Measurements from ENCODE around the gene FOXD4L6.
"Not testable (repeated sequence)": the region's sequence is repeated elsewhere in the genome, so short reads cannot be mapped to it uniquely, and the experiment has no call there.

The FOXD4L6 gene

DNA sequence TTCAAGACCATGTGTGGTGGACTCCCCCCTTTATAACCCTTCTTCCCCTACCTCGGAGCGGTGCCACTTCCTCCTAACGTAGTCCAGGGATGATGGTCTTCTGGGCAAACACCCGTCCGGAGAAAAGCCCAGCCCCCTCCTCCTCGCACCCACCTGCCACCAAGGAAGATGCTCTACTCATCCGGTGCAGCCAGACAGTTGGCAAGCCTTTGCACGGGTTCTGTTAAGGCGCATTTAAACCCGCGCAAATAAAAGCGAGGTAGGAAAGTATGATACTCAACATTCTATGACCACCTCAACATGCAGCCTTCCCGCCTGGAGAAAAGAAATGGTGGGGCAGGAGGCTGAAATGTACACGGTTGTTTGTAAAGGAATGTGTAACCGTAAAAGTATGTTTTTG, at the start of gene FOXD4L6:
FOXD4L6 (minus strand) TSS at position 101 of the 400 bp plus-strand sequence. CDS start 298 bp downstream, outside the sequence.
- H3K36me3 ChIP-seq (ENCODE audit: insufficient read depth, low read depth, low read length); H3K9ac ChIP-seq (ENCODE audit: low read depth, low read length); H3K9me3 ChIP-seq (ENCODE audit: insufficient read depth, low read depth, low read length); H3K27ac ChIP-seq (ENCODE audit: low read length); H3K4me1 ChIP-seq (ENCODE audit: insufficient read depth, low read length); H3K4me3 ChIP-seq (ENCODE audit: low read length): not testable (repeated sequence)
- H3K27me3 ChIP-seq (ENCODE audit: insufficient read depth, low read length): peaks cover 17% of the 10 kb centered on the region

DNA sequence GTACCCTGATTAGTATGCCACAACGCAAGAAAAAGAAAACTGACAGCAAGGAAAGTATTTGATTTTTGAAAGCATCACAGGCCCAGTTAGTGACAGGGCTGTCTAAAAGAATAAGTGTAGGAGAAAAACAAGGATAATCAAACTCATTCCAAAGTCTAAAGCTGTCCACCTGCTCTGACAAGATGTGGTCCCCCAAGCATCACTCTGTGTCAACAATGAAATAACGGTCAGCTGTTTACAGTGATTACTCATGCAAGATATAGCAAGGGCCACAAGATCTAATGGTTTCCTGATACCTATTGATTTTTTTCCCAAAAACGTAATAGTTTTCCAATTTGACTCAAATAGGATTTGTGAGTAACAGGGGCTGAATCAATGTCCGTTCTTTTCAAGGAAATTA, 46.5 kb upstream of the FOXD4L6 start:
- H3K9ac ChIP-seq (ENCODE audit: low read depth, low read length); H3K27ac ChIP-seq (ENCODE audit: low read length); H3K4me3 ChIP-seq (ENCODE audit: low read length); H3K27me3 ChIP-seq (ENCODE audit: insufficient read depth, low read length); H3K36me3 ChIP-seq (ENCODE audit: insufficient read depth, low read depth, low read length); H3K9me3 ChIP-seq (ENCODE audit: insufficient read depth, low read depth, low read length); H3K4me1 ChIP-seq (ENCODE audit: insufficient read depth, low read length): not testable (repeated sequence)

DNA sequence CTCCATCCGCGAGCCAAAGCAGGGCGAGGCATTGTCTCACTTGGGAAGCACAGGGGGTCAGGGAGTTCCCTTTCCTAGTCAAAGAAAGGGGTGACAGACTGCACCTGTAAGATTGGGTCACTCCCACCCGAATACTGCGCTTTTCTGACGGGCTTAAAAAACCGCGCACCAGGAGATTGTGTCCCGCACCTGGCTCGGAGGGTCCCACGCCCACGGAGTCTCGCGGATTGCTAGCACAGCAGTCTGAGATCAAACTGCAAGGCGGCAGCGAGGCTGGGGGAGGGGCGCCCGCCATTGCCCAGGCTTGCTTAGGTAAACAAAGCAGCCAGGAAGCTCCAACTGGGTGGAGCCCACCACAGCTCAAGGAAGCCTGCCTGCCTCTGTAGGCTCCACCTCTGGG, 21.6 kb upstream of the FOXD4L6 start:
- not testable (repeated sequence) for H3K27ac ChIP-seq (ENCODE audit: low read length); H3K27me3 ChIP-seq (ENCODE audit: insufficient read depth, low read length); H3K36me3 ChIP-seq (ENCODE audit: insufficient read depth, low read depth, low read length); H3K9ac ChIP-seq (ENCODE audit: low read depth, low read length); H3K4me1 ChIP-seq (ENCODE audit: insufficient read depth, low read length); H3K4me3 ChIP-seq (ENCODE audit: low read length); H3K9me3 ChIP-seq (ENCODE audit: insufficient read depth, low read depth, low read length)

DNA sequence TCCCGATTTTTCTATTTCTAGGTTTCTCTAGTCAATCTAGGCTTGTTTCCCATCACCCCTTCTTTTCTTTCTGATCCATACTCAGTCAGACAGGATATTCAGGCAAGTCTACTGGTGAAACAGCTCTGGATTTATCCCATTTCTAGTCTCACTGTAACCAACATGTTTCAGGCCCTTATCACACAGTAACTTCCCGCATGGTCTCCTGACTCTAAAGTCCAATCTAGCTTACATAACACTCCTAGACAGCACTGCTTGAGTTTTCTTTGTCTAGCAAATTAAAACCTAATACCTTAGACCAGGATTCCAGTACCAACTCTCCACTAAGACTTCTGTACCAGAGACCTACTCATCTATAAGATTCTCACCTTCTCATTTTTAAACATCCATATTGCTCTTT, 13.4 kb upstream of the FOXD4L6 start:
- not testable (repeated sequence) for H3K36me3 ChIP-seq (ENCODE audit: insufficient read depth, low read depth, low read length); H3K9me3 ChIP-seq (ENCODE audit: insufficient read depth, low read depth, low read length); H3K27ac ChIP-seq (ENCODE audit: low read length); H3K4me1 ChIP-seq (ENCODE audit: insufficient read depth, low read length); H3K9ac ChIP-seq (ENCODE audit: low read depth, low read length); H3K27me3 ChIP-seq (ENCODE audit: insufficient read depth, low read length); H3K4me3 ChIP-seq (ENCODE audit: low read length)

- not testable (repeated sequence) for H3K9ac ChIP-seq (ENCODE audit: low read depth, low read length); H3K27ac ChIP-seq (ENCODE audit: low read length); H3K4me1 ChIP-seq (ENCODE audit: insufficient read depth, low read length); H3K36me3 ChIP-seq (ENCODE audit: insufficient read depth, low read depth, low read length); H3K9me3 ChIP-seq (ENCODE audit: insufficient read depth, low read depth, low read length); H3K4me3 ChIP-seq (ENCODE audit: low read length)
- peaks cover 26% of the 10 kb centered on the region for H3K27me3 ChIP-seq (ENCODE audit: insufficient read depth, low read length)
Observed at GRCh38 chr9:41126746-41127446, 1.6 kb downstream of the FOXD4L6 start.

DNA sequence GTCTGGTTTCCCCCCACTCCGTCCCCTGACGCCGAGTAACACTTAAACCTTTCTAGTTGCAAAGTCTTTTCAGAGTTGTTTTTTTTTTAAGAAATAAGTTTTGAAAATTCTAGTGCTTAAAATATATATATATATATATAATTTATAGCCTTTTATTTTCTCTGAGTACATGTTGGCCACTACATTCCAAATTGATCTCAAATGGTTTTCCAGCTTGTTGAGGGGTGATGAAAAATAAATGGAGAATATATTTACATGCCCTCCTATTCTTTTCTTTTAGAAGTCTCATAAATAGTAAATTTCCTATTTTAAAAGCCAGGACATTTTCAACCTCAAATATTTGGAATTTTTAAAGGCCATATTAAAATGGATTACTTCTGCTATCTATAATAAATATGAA, 2.5 kb downstream of the FOXD4L6 start:
- H3K4me3 ChIP-seq (ENCODE audit: low read length); H3K27ac ChIP-seq (ENCODE audit: low read length); H3K9me3 ChIP-seq (ENCODE audit: insufficient read depth, low read depth, low read length): not testable (repeated sequence)

GRCh38 chr9:41125109-41125658, 3.3 kb downstream of the FOXD4L6 start:
- not testable (repeated sequence) for H3K36me3 ChIP-seq (ENCODE audit: insufficient read depth, low read depth, low read length); H3K4me1 ChIP-seq (ENCODE audit: insufficient read depth, low read length); H3K27ac ChIP-seq (ENCODE audit: low read length); H3K4me3 ChIP-seq (ENCODE audit: low read length); H3K9me3 ChIP-seq (ENCODE audit: insufficient read depth, low read depth, low read length); H3K9ac ChIP-seq (ENCODE audit: low read depth, low read length)
- peaks cover 27% of the 10 kb centered on the region for H3K27me3 ChIP-seq (ENCODE audit: insufficient read depth, low read length)

More for the DNA sequence above, 2.5 kb downstream of the FOXD4L6 start:
- H3K9ac ChIP-seq (ENCODE audit: low read depth, low read length); H3K36me3 ChIP-seq (ENCODE audit: insufficient read depth, low read depth, low read length); H3K4me1 ChIP-seq (ENCODE audit: insufficient read depth, low read length): not testable (repeated sequence)
- H3K27me3 ChIP-seq (ENCODE audit: insufficient read depth, low read length): peaks cover 26% of the 10 kb centered on the region

DNA sequence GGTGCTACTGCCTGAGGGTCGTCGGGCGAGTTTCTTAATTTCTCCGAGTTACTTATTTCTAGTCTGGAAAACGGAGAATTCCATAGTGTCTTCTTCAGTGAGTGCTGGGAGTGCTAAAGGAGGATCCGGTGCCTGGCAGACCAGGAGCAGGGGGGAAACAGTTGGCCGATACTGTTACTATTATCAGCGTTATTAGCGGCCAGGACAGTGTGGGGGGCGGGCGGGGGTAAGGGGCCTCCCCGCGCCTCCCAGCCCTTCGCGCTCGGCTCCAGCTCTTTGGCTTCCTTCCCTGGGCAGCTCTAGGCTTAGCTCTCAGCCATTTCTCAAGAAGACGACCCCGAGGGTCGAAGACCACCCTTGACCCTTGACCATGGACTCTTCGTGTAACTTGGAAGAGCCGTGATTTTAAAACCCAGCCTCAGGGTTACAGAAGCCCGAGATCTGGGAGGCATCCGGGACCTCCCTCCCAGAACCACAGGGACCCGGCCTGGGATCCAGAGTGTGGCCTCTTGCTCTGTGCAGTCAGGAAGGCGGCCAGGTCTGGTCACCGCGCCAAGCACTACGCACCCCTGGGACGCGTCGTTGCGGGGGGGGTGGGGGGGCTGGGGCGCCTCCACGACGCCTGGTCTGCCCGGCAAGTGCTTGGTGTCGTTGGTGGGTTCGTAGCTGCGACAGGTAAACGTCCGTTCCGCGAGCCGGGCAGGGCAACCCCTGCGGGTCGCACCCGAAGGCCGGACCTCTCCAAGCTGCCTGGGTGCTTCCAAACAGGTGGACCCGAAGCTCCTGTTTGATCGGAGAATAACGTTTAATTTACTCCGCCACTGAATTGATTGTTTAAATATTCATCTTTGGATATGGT, 4.0 kb downstream of the FOXD4L6 start:
- H3K27me3 ChIP-seq (ENCODE audit: insufficient read depth, low read length): peaks cover 30% of the 10 kb centered on the region
- not testable (repeated sequence) for H3K9ac ChIP-seq (ENCODE audit: low read depth, low read length); H3K4me3 ChIP-seq (ENCODE audit: low read length); H3K4me1 ChIP-seq (ENCODE audit: insufficient read depth, low read length); H3K36me3 ChIP-seq (ENCODE audit: insufficient read depth, low read depth, low read length); H3K9me3 ChIP-seq (ENCODE audit: insufficient read depth, low read depth, low read length); H3K27ac ChIP-seq (ENCODE audit: low read length)

- peaks cover 34% of the 10 kb centered on the region for H3K27me3 ChIP-seq (ENCODE audit: insufficient read depth, low read length)
- not testable (repeated sequence) for H3K9ac ChIP-seq (ENCODE audit: low read depth, low read length); H3K27ac ChIP-seq (ENCODE audit: low read length); H3K36me3 ChIP-seq (ENCODE audit: insufficient read depth, low read depth, low read length); H3K4me1 ChIP-seq (ENCODE audit: insufficient read depth, low read length); H3K4me3 ChIP-seq (ENCODE audit: low read length); H3K9me3 ChIP-seq (ENCODE audit: insufficient read depth, low read depth, low read length)
Observed at GRCh38 chr9:41123812-41124211, 4.7 kb downstream of the FOXD4L6 start.

DNA sequence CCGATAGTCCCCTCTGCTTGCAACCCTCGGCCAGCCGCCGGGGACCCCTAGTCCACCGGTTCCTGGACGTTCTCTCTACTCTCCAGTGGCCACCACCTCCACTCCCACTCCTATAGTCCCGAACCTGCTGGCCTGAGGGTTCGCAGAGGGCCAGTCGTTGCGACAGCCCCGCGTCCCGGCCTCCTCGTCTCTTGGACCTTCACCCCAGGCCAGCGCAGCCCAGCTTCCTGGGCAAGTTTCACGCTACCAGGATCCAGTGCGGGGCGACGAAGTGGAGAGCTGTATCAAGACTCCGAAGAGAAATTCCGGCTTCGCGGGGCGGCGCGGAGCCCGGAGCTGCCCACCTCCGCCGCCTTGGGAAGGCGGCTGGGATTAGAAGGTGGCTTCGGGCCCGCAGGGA, 5.1 kb downstream of the FOXD4L6 start:
- not testable (repeated sequence) for H3K27ac ChIP-seq (ENCODE audit: low read length); H3K4me1 ChIP-seq (ENCODE audit: insufficient read depth, low read length); H3K9me3 ChIP-seq (ENCODE audit: insufficient read depth, low read depth, low read length); H3K9ac ChIP-seq (ENCODE audit: low read depth, low read length); H3K4me3 ChIP-seq (ENCODE audit: low read length); H3K36me3 ChIP-seq (ENCODE audit: insufficient read depth, low read depth, low read length)
- H3K27me3 ChIP-seq (ENCODE audit: insufficient read depth, low read length): peaks cover 32% of the 10 kb centered on the region

DNA sequence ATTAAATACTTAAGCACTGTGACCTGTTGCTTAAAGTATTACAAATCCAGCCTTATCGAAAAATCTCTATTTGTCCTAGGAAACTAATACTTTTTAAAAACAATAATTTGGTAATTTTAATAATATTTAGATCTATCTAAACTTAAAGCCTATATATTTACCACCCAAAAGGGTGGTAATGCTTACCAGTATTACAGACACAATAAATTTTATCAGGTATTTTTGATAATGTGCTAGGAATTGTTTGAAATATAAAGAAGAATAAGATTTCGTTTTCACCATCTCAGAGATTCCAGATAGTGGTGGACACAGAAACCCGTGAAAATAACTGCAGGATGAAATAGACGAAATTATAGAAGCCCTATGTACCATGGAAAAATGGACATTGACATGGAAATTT, 7.8 kb downstream of the FOXD4L6 start:
- peaks cover 32% of the 10 kb centered on the region for H3K27me3 ChIP-seq (ENCODE audit: insufficient read depth, low read length)
- H3K36me3 ChIP-seq (ENCODE audit: insufficient read depth, low read depth, low read length); H3K9ac ChIP-seq (ENCODE audit: low read depth, low read length); H3K9me3 ChIP-seq (ENCODE audit: insufficient read depth, low read depth, low read length); H3K4me3 ChIP-seq (ENCODE audit: low read length); H3K27ac ChIP-seq (ENCODE audit: low read length); H3K4me1 ChIP-seq (ENCODE audit: insufficient read depth, low read length): not testable (repeated sequence)

DNA sequence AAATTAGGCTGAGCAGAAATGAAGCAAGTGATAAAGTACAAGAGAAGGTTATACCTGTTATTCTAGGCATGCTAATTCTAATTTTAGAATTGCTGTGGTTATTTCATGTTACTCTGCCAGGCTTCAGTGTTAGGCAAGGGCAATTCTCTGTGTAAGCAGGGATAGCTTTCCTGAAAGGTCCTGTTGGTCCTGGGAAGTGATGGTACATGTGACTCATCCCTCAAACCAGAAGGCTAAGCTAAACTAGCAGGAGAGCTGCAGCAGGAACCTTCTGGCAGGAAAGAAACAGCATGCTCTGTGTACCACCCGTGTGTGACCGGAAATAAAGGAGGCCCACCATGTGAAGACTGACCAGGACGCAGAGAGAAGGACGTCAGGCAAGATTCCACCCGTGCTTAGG, 8.8 kb downstream of the FOXD4L6 start:
- H3K27ac ChIP-seq (ENCODE audit: low read length); H3K9ac ChIP-seq (ENCODE audit: low read depth, low read length); H3K4me3 ChIP-seq (ENCODE audit: low read length); H3K36me3 ChIP-seq (ENCODE audit: insufficient read depth, low read depth, low read length); H3K4me1 ChIP-seq (ENCODE audit: insufficient read depth, low read length); H3K9me3 ChIP-seq (ENCODE audit: insufficient read depth, low read depth, low read length): not testable (repeated sequence)
- H3K27me3 ChIP-seq (ENCODE audit: insufficient read depth, low read length): peaks cover 32% of the 10 kb centered on the region
